Neural cell (in vitro differentiated cells): ENCODE results near the gene TMBIM1. TPM values are rescaled to one million over a fixed set of nuclear protein-coding genes. Genes with fewer than 3 reads are reported as not detected.

Experiments
- H2AFZ ChIP-seq: fragments of 200-600, 300-800 bp; sonication (generic), shearing (Covaris generic); 2 replicates; pipeline ENCODE4 v1.6.0; 2014; ENCODE audit warnings: low read depth, mild to moderate bottlenecking, antibody characterized with exemption, low read length, moderate library complexity
- H3F3A ChIP-seq: fragments of 200-600 bp; shearing (Covaris generic); 2 replicates; pipeline ENCODE4 v1.6.1; 2016; ENCODE audit warnings: mild to moderate bottlenecking, moderate library complexity, mixed read lengths, antibody characterized with exemption, low read length; ENCODE audit not compliant: insufficient read depth, poor library complexity, severe bottlenecking
- H3K27ac ChIP-seq: fragments of 200-600, 300-800 bp; sonication (generic), shearing (Covaris generic); 2 replicates; pipeline ENCODE4 v1.5.1; 2014; ENCODE audit warnings: mild to moderate bottlenecking, low read length, moderate library complexity
- H3K27me3 ChIP-seq: fragments of 300-800, 200-600 bp; sonication (generic), shearing (Covaris generic); 2 replicates; pipeline ENCODE4 v1.6.0; 2014; ENCODE audit warnings: mild to moderate bottlenecking, low read depth, low read length, moderate library complexity; ENCODE audit not compliant: insufficient read depth
- H3K36me3 ChIP-seq: fragments of 300-800, 200-600 bp; sonication (generic), shearing (Covaris generic); 2 replicates; pipeline ENCODE4 v1.5.1; 2014; ENCODE audit warnings: mild to moderate bottlenecking, antibody characterized with exemption, low read length, moderate library complexity; ENCODE audit not compliant: insufficient read depth
- H3K4me2 ChIP-seq: fragments of 300-800, 200-600 bp; sonication (generic), shearing (Covaris generic); 2 replicates; pipeline ENCODE4 v1.6.0; 2014; ENCODE audit warnings: mild to moderate bottlenecking, low read length
- H3K4me3 ChIP-seq: fragments of 300-800, 200-600 bp; sonication (generic), shearing (Covaris generic); 2 replicates; pipeline ENCODE4 v1.5.1; 2014; ENCODE audit warnings: mild to moderate bottlenecking, low read length, moderate library complexity
- H3K79me2 ChIP-seq: fragments of 200-600 bp; shearing (Covaris generic); replicated peaks from 2 replicates; pipeline ENCODE4 v1.6.0; 2014; ENCODE audit warnings: mild to moderate bottlenecking, low read length, moderate library complexity; ENCODE audit not compliant: insufficient read depth
- H3K9ac ChIP-seq: fragments of 300-800, 200-600 bp; sonication (generic), shearing (Covaris generic); 2 replicates; pipeline ENCODE4 v1.6.1; 2016; ENCODE audit warnings: mild to moderate bottlenecking, low read length, mixed read lengths
- H3K9me2 ChIP-seq: fragments of 200-600 bp; shearing (Covaris generic); 2 replicates; pipeline ENCODE4 v1.6.1; 2016; ENCODE audit warnings: mild to moderate bottlenecking, low read length, mixed read lengths; ENCODE audit not compliant: insufficient read depth
- H3K9me3 ChIP-seq: fragments of 200-600, 300-800 bp; sonication (generic), shearing (Covaris generic); 2 replicates; pipeline ENCODE4 v1.6.1; 2016; ENCODE audit warnings: mild to moderate bottlenecking, mixed run types, low read length, moderate library complexity, mixed read lengths
- H4K20me1 ChIP-seq: fragments of 200-600 bp; shearing (Covaris generic); 2 replicates; pipeline ENCODE4 v1.6.1; 2016; ENCODE audit warnings: mild to moderate bottlenecking, mixed run types; ENCODE audit not compliant: insufficient read depth
- EP300 ChIP-seq: fragments of 450-650 bp; conservative IDR thresholded peaks from 2 replicates; pipeline ENCODE4 v1.6.1; 2014; ENCODE audit warnings: antibody characterized with exemption, mild to moderate bottlenecking, moderate library complexity; ENCODE audit not compliant: poor library complexity, severe bottlenecking
- EZH2 ChIP-seq: fragments of 200-600, 300-800 bp; shearing (Covaris generic), sonication (generic); IDR thresholded peaks from 2 replicates; pipeline ENCODE4 v1.6.1; 2014; ENCODE audit warnings: antibody characterized with exemption, low read length, borderline replicate concordance, mild to moderate bottlenecking; ENCODE audit not compliant: insufficient read depth, poor library complexity, severe bottlenecking
- MXI1 ChIP-seq: fragments of 450-650 bp; conservative IDR thresholded peaks from 2 replicates; pipeline ENCODE4 v1.6.1; 2014; ENCODE audit warnings: antibody characterized with exemption, mild to moderate bottlenecking; ENCODE audit not compliant: poor library complexity, severe bottlenecking
- POLR2AphosphoS5 ChIP-seq: IDR thresholded peaks from 2 replicates; pipeline ENCODE4 v1.6.1; 2012
- RAD21 ChIP-seq: fragments of 450-650 bp; conservative IDR thresholded peaks from 2 replicates; pipeline ENCODE4 v1.6.1; 2014; ENCODE audit warnings: antibody characterized with exemption, mild to moderate bottlenecking, moderate library complexity
- SMC3 ChIP-seq: fragments of 450-650 bp; conservative IDR thresholded peaks from 2 replicates; pipeline ENCODE4 v1.6.1; 2014; ENCODE audit warnings: antibody characterized with exemption, mild to moderate bottlenecking, moderate library complexity; ENCODE audit not compliant: poor library complexity
- TAF1 ChIP-seq: IDR thresholded peaks from 2 replicates; pipeline ENCODE4 v1.6.1; 2012; ENCODE audit warnings: low read depth
- polyA plus RNA-seq: library from polyadenylated mRNA; depleted of rRNA; stranded (reverse); fragments of >200 nt; gene quantifications from 2 replicates; pipeline ENCODE4 v1.2.3, GENCODE V29; 2014
- TF ChIP-seq, protein P1 (sequence below): fragments of 450-650 bp; IDR thresholded peaks from 2 replicates; pipeline ENCODE4 v1.5.1; 2014; ENCODE audit warnings: antibody characterized with exemption, mild to moderate bottlenecking, moderate library complexity; ENCODE audit not compliant: poor library complexity, severe bottlenecking
- TF ChIP-seq, protein P2 (sequence below): IDR thresholded peaks from 2 replicates; pipeline ENCODE4 v1.6.1; 2012; ENCODE audit warnings: borderline replicate concordance

The TMBIM1 gene
- polyA plus RNA-seq, 1 donor from 2014 or later, result not detected

DNA sequence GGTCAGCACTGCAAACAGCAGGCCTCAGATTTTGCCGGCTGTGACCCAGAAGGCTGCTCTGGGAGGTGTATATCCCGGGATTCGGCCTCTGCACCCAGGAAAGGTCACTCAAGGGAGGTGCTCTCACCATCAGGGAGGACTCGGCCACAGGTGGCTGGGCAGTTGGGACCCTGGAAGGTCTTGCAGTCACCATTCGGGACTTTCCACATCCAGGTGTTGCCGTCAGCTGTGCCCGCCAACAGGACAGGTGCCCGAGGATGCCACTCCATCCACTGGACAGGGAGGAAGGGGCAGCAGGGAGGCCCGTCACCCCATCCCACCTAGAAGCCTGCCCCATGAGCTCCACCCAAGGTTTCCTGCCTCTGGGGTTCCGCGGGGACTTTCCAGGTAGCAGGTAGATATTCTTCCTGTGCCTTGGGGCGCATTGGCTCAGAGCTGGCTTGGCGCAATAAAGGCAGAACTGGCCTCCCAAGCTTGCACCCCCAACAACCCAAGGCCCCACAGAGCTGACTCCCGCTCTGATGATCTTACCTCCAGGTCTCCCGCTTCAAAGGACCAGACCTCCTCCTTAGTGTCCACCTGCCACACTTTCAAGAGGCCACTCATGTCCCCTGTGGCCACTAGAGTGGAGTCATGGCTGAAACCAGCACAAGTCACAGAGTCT lies 25.9 kb downstream of the TMBIM1 start:
- no peaks in the 10 kb centered on the region for H3K9me2 ChIP-seq
- H2AFZ ChIP-seq, result no peak overlapping the region

DNA sequence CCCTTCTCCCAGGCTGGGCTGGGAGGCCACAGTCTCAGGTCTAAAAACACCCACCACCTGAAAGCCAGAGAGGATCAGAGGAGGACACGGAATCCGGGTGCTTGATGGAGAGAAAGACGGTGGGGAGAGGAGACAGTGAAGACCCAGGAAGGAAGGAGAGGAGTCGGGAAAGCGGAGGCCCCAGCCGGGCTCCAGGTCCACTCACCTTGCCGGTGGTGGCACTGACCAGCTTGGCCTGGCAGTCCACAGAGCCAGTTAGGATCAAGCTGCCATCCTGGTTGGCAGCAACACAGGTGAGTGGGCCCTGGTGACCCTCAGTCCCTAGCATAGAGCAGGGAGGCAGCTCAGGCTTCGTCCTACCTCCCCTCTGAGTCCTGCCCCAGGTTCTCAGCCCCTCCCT lies 26.7 kb downstream of the TMBIM1 start:
- Histone ChIP-seq H3F3A (no peaks in the 10 kb centered on the region), H3K9me2 (no peaks in the 10 kb centered on the region), H3K9me3 (no peaks in the 10 kb centered on the region), H3K27ac (no peak overlapping the region), H3K79me2 (peaks cover 9% of the 10 kb centered on the region), H2AFZ (no peak overlapping the region), H4K20me1 (no peaks in the 10 kb centered on the region), H3K9ac (no peak overlapping the region), H3K4me3 (no peak overlapping the region), H3K4me2 (no peak overlapping the region), H3K36me3 (no peaks in the 10 kb centered on the region), H3K27me3 (no peaks in the 10 kb centered on the region)
- TF ChIP-seq MXI1, result no peak
- TF ChIP-seq EZH2, result no peak
- TF ChIP-seq RAD21, result no peak
- no peak for TF ChIP-seq EP300
- TF ChIP-seq, protein P1, sequence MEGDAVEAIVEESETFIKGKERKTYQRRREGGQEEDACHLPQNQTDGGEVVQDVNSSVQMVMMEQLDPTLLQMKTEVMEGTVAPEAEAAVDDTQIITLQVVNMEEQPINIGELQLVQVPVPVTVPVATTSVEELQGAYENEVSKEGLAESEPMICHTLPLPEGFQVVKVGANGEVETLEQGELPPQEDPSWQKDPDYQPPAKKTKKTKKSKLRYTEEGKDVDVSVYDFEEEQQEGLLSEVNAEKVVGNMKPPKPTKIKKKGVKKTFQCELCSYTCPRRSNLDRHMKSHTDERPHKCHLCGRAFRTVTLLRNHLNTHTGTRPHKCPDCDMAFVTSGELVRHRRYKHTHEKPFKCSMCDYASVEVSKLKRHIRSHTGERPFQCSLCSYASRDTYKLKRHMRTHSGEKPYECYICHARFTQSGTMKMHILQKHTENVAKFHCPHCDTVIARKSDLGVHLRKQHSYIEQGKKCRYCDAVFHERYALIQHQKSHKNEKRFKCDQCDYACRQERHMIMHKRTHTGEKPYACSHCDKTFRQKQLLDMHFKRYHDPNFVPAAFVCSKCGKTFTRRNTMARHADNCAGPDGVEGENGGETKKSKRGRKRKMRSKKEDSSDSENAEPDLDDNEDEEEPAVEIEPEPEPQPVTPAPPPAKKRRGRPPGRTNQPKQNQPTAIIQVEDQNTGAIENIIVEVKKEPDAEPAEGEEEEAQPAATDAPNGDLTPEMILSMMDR, result no peak
- no peak for TF ChIP-seq SMC3
- TF ChIP-seq, protein P2, sequence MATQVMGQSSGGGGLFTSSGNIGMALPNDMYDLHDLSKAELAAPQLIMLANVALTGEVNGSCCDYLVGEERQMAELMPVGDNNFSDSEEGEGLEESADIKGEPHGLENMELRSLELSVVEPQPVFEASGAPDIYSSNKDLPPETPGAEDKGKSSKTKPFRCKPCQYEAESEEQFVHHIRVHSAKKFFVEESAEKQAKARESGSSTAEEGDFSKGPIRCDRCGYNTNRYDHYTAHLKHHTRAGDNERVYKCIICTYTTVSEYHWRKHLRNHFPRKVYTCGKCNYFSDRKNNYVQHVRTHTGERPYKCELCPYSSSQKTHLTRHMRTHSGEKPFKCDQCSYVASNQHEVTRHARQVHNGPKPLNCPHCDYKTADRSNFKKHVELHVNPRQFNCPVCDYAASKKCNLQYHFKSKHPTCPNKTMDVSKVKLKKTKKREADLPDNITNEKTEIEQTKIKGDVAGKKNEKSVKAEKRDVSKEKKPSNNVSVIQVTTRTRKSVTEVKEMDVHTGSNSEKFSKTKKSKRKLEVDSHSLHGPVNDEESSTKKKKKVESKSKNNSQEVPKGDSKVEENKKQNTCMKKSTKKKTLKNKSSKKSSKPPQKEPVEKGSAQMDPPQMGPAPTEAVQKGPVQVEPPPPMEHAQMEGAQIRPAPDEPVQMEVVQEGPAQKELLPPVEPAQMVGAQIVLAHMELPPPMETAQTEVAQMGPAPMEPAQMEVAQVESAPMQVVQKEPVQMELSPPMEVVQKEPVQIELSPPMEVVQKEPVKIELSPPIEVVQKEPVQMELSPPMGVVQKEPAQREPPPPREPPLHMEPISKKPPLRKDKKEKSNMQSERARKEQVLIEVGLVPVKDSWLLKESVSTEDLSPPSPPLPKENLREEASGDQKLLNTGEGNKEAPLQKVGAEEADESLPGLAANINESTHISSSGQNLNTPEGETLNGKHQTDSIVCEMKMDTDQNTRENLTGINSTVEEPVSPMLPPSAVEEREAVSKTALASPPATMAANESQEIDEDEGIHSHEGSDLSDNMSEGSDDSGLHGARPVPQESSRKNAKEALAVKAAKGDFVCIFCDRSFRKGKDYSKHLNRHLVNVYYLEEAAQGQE, result no peak
- no peak for TF ChIP-seq TAF1
- TF ChIP-seq POLR2AphosphoS5, result no peak

More for the DNA sequence above, 25.9 kb downstream of the TMBIM1 start:
- H3K27me3 ChIP-seq, result no peaks in the 10 kb centered on the region
- H3K36me3 ChIP-seq, result no peaks in the 10 kb centered on the region
- H3F3A ChIP-seq, result no peaks in the 10 kb centered on the region
- peaks cover 9% of the 10 kb centered on the region for H3K79me2 ChIP-seq
- no peak overlapping the region for H3K27ac ChIP-seq
- no peaks in the 10 kb centered on the region for H3K9me3 ChIP-seq
- TF ChIP-seq MXI1 (no peak), SMC3 (no peak), RAD21 (no peak), POLR2AphosphoS5 (no peak), TAF1 (no peak), EZH2 (no peak), EP300 (no peak)
- TF ChIP-seq, protein P1, result no peak
- TF ChIP-seq, protein P2, result no peak
- H4K20me1 ChIP-seq, result no peaks in the 10 kb centered on the region
- no peak overlapping the region for H3K9ac ChIP-seq
- no peak overlapping the region for H3K4me2 ChIP-seq
- H3K4me3 ChIP-seq, result no peak overlapping the region
